Measurements from ENCODE around the gene CFDP1. TPM values are rescaled to one million over a fixed set of nuclear protein-coding genes. Genes with fewer than 3 reads are reported as not detected.

CFDP1 gene
- polyA plus RNA-seq, 4 donors: 108 to 390 (median 236) TPM

GRCh38 chr16:75248536-75249380 lies 184.5 kb downstream of the CFDP1 start:
- Histone ChIP-seq H3K4me3 (ENCODE audit: low read depth in 1 of 3, low read length in 3 of 3) (peak overlapping the region in 1 of 3 donors; percentile 86), H3K27ac (ENCODE audit: low read depth in 1 of 3, low read length in 2 of 3) (peak overlapping the region; percentile 24 to 97 (median 94)), H3K36me3 (ENCODE audit: control insufficient read depth in 3 of 3, insufficient read depth in 2 of 3, low read depth in 1 of 3, low read length in 3 of 3) (peaks cover 0 to 55% (median 0%) of the 10 kb centered on the region in 3 donors), H3K4me1 (ENCODE audit: control insufficient read depth in 3 of 3, insufficient read depth in 2 of 3, low read depth in 1 of 3, low read length in 2 of 3) (peaks cover 0 to 84% (median 15%) of the 10 kb centered on the region in 3 donors), H3K9me3 (ENCODE audit: control insufficient read depth in 2 of 2, insufficient read depth in 1 of 2, low read depth in 1 of 2, low read length in 1 of 2) (no peaks in the 10 kb centered on the region), H3K27me3 (ENCODE audit: control insufficient read depth in 3 of 3, insufficient read depth in 3 of 3, low read length in 3 of 3) (no peaks in the 10 kb centered on the region)
- FAIRE-seq (no peak), DNase-seq (no peak)
- 63 to 72% (median 63%) methylated on average over 17 of the region's 17 CpGs for WGBS, 3 donors

GRCh38 chr16:75248142-75248535 lies 185.2 kb downstream of the CFDP1 start:
- no peak for DNase-seq
- FAIRE-seq: no peak
- H3K9me3 ChIP-seq (ENCODE audit: control insufficient read depth in 2 of 2, insufficient read depth in 1 of 2, low read depth in 1 of 2, low read length in 1 of 2): no peaks in the 10 kb centered on the region
- H3K36me3 ChIP-seq (ENCODE audit: control insufficient read depth in 3 of 3, insufficient read depth in 2 of 3, low read depth in 1 of 3, low read length in 3 of 3): peaks cover 0 to 56% (median 0%) of the 10 kb centered on the region in 3 donors
- no peak overlapping the region for H3K4me3 ChIP-seq (ENCODE audit: low read depth in 1 of 3, low read length in 3 of 3)
- peak overlapping the region in 2 of 3 donors; percentile 24 to 94 for H3K27ac ChIP-seq (ENCODE audit: low read depth in 1 of 3, low read length in 2 of 3)
- H3K27me3 ChIP-seq (ENCODE audit: control insufficient read depth in 3 of 3, insufficient read depth in 3 of 3, low read length in 3 of 3): no peaks in the 10 kb centered on the region
- H3K4me1 ChIP-seq (ENCODE audit: control insufficient read depth in 3 of 3, insufficient read depth in 2 of 3, low read depth in 1 of 3, low read length in 2 of 3): peaks cover 0 to 82% (median 15%) of the 10 kb centered on the region in 3 donors
- WGBS, 3 donors: 52 to 53% (median 52%) methylated on average over 13 of the region's 13 CpGs

- Histone ChIP-seq H3K4me1 (ENCODE audit: control insufficient read depth in 3 of 3, insufficient read depth in 2 of 3, low read depth in 1 of 3, low read length in 2 of 3) (peaks cover 0 to 73% (median 15%) of the 10 kb centered on the region in 3 donors), H3K9me3 (ENCODE audit: control insufficient read depth in 2 of 2, insufficient read depth in 1 of 2, low read depth in 1 of 2, low read length in 1 of 2) (no peaks in the 10 kb centered on the region), H3K36me3 (ENCODE audit: control insufficient read depth in 3 of 3, insufficient read depth in 2 of 3, low read depth in 1 of 3, low read length in 3 of 3) (peaks cover 0 to 61% (median 0%) of the 10 kb centered on the region in 3 donors), H3K27me3 (ENCODE audit: control insufficient read depth in 3 of 3, insufficient read depth in 3 of 3, low read length in 3 of 3) (no peaks in the 10 kb centered on the region), H3K4me3 (ENCODE audit: low read depth in 1 of 3, low read length in 3 of 3) (no peak overlapping the region), H3K27ac (ENCODE audit: low read depth in 1 of 3, low read length in 2 of 3) (peak overlapping the region in 2 of 3 donors; percentile 20 to 88)
- WGBS, 3 donors: 83 to 85% (median 84%) methylated on average over 13 of the region's 13 CpGs
- no peak for FAIRE-seq
- no peak for DNase-seq
Measured at GRCh38 chr16:75247249-75247648, 186.1 kb downstream of the CFDP1 start.

GRCh38 chr16:75246504-75247205 lies 186.6 kb downstream of the CFDP1 start:
- 85 to 95% (median 90%) methylated on average over 10 to 12 of the region's 12 CpGs for WGBS, 3 donors
- Histone ChIP-seq H3K27ac (ENCODE audit: low read depth in 1 of 3, low read length in 2 of 3) (peak overlapping the region; percentile 20 to 95 (median 88)), H3K9me3 (ENCODE audit: control insufficient read depth in 2 of 2, insufficient read depth in 1 of 2, low read depth in 1 of 2, low read length in 1 of 2) (no peaks in the 10 kb centered on the region), H3K36me3 (ENCODE audit: control insufficient read depth in 3 of 3, insufficient read depth in 2 of 3, low read depth in 1 of 3, low read length in 3 of 3) (peaks cover 0 to 67% (median 2%) of the 10 kb centered on the region in 3 donors), H3K4me1 (ENCODE audit: control insufficient read depth in 3 of 3, insufficient read depth in 2 of 3, low read depth in 1 of 3, low read length in 2 of 3) (peaks cover 0 to 67% (median 15%) of the 10 kb centered on the region in 3 donors), H3K27me3 (ENCODE audit: control insufficient read depth in 3 of 3, insufficient read depth in 3 of 3, low read length in 3 of 3) (no peaks in the 10 kb centered on the region), H3K4me3 (ENCODE audit: low read depth in 1 of 3, low read length in 3 of 3) (no peak overlapping the region)
- FAIRE-seq: no peak
- no peak for DNase-seq

GRCh38 chr16:75244844-75245758 lies 188.2 kb downstream of the CFDP1 start:
- DNase-seq: peak; percentile 61 to 87

GRCh38 chr16:75244225-75244809 lies 189.0 kb downstream of the CFDP1 start:
- Histone ChIP-seq H3K27ac (ENCODE audit: low read depth in 1 of 3, low read length in 2 of 3) (peak overlapping the region in 2 of 3 donors; percentile 88 to 95), H3K4me3 (ENCODE audit: low read depth in 1 of 3, low read length in 3 of 3) (no peak overlapping the region), H3K4me1 (ENCODE audit: control insufficient read depth in 3 of 3, insufficient read depth in 2 of 3, low read depth in 1 of 3, low read length in 2 of 3) (peaks cover 0 to 61% (median 15%) of the 10 kb centered on the region in 3 donors), H3K9me3 (ENCODE audit: control insufficient read depth in 2 of 2, insufficient read depth in 1 of 2, low read depth in 1 of 2, low read length in 1 of 2) (no peaks in the 10 kb centered on the region), H3K27me3 (ENCODE audit: control insufficient read depth in 3 of 3, insufficient read depth in 3 of 3, low read length in 3 of 3) (no peaks in the 10 kb centered on the region), H3K36me3 (ENCODE audit: control insufficient read depth in 3 of 3, insufficient read depth in 2 of 3, low read depth in 1 of 3, low read length in 3 of 3) (peaks cover 0 to 86% (median 4%) of the 10 kb centered on the region in 3 donors)
- peak in 1 of 2 donors; percentile 60 for DNase-seq
- WGBS, 3 donors: 57 to 69% (median 64%) methylated on average over 7 of the region's 7 CpGs
- no peak for FAIRE-seq

More at GRCh38 chr16:75244844-75245758, 188.2 kb downstream of the CFDP1 start:
- peaks cover 0 to 67% (median 15%) of the 10 kb centered on the region in 3 donors for H3K4me1 ChIP-seq (ENCODE audit: control insufficient read depth in 3 of 3, insufficient read depth in 2 of 3, low read depth in 1 of 3, low read length in 2 of 3)
- H3K36me3 ChIP-seq (ENCODE audit: control insufficient read depth in 3 of 3, insufficient read depth in 2 of 3, low read depth in 1 of 3, low read length in 3 of 3): peaks cover 0 to 82% (median 4%) of the 10 kb centered on the region in 3 donors
- FAIRE-seq: no peak
- no peak overlapping the region for H3K4me3 ChIP-seq (ENCODE audit: low read depth in 1 of 3, low read length in 3 of 3)
- no peaks in the 10 kb centered on the region for H3K9me3 ChIP-seq (ENCODE audit: control insufficient read depth in 2 of 2, insufficient read depth in 1 of 2, low read depth in 1 of 2, low read length in 1 of 2)
- 34 to 46% (median 38%) methylated on average over 21 to 25 of the region's 25 CpGs for WGBS, 3 donors
- H3K27me3 ChIP-seq (ENCODE audit: control insufficient read depth in 3 of 3, insufficient read depth in 3 of 3, low read length in 3 of 3): no peaks in the 10 kb centered on the region
- peak overlapping the region; percentile 52 to 95 (median 88) for H3K27ac ChIP-seq (ENCODE audit: low read depth in 1 of 3, low read length in 2 of 3)

Measured in small intestine (tissue), 7 donors.